Activated naive CD4-positive, alpha-beta T cell treated with anti-CD3 and anti-CD28 coated beads for 36 hours (primary cell): ENCODE data around the gene OR2AJ1. TPM values are rescaled to one million over a fixed set of nuclear protein-coding genes. Genes with fewer than 3 reads are reported as not detected.

Experiments
- CTCF ChIA-PET: fragments of 350-600 bp; sonication (Branson Sonifier 250); formaldehyde crosslinking; loops from one replicate; lab custom pipeline; 2021; ENCODE audit warnings: antibody characterized with exemption; lab: Charles Lee
- DNase-seq: peaks from one replicate; pipeline ENCODE4 v3.0.0-alpha.2; 2020
- H3K27ac Mint-ChIP-seq: one replicate; pipeline ENCODE4 v1.8.0; 2021; ENCODE audit warnings: mild to moderate bottlenecking, mixed read lengths
- H3K27me3 Mint-ChIP-seq: one replicate; pipeline ENCODE4 v1.8.0; 2021; ENCODE audit warnings: low read depth, mixed read lengths
- H3K36me3 Mint-ChIP-seq: one replicate; pipeline ENCODE4 v1.8.0; 2021; ENCODE audit warnings: low read depth, mixed read lengths
- H3K4me1 Mint-ChIP-seq: one replicate; pipeline ENCODE4 v1.8.0; 2021; ENCODE audit warnings: low read depth, mixed read lengths
- H3K4me3 Mint-ChIP-seq: one replicate; pipeline ENCODE4 v1.8.0; 2021; ENCODE audit warnings: mild to moderate bottlenecking, moderate library complexity, mixed read lengths
- H3K9me3 Mint-ChIP-seq: one replicate; pipeline ENCODE4 v1.8.0; 2021; ENCODE audit warnings: mixed read lengths
- intact Hi-C: fragments of 100-400 bp; cut with micrococcal nuclease; formaldehyde crosslinking; loops from one replicate; pipeline ENCODE4 v1.15.1; 2023
- total RNA-seq, 2 experiments: library from RNA; stranded (reverse); gene quantifications; one replicate each; pipeline ENCODE4 v1.2.3, GENCODE V29; 2021

Gene OR2AJ1
- total RNA-seq, 2 experiments from 2014 or later, result not detected

- intact Hi-C loops, result no loop called here
- Mint-ChIP-seq H3K4me3 (no peak within 1 kb of the TSS), H3K27ac (no peak within 1 kb of the TSS), H3K27me3 (no peaks in the 10 kb centered on the region), H3K36me3 (peaks cover 11% of the 10 kb centered on the region), H3K9me3 (no peaks in the 10 kb centered on the region), H3K4me1 (peaks cover 8% of the 10 kb centered on the region)
- no peak for DNase-seq
- CTCF ChIA-PET, result interaction anchor here (1.4 kb wide), 1 partner anchor 29 kb away, joined by 3 read pairs; no protein-coding TSS in a partner anchor
These were observed 40.2 kb downstream of the OR2AJ1 start, which contains the start of gene OR2AK2 for GRCh38 chr1:247964933-247965332. Gene OR2AK2 (plus strand): TSS chr1:247965233. CDS start chr1:247965377, 144 bp downstream.

DNA sequence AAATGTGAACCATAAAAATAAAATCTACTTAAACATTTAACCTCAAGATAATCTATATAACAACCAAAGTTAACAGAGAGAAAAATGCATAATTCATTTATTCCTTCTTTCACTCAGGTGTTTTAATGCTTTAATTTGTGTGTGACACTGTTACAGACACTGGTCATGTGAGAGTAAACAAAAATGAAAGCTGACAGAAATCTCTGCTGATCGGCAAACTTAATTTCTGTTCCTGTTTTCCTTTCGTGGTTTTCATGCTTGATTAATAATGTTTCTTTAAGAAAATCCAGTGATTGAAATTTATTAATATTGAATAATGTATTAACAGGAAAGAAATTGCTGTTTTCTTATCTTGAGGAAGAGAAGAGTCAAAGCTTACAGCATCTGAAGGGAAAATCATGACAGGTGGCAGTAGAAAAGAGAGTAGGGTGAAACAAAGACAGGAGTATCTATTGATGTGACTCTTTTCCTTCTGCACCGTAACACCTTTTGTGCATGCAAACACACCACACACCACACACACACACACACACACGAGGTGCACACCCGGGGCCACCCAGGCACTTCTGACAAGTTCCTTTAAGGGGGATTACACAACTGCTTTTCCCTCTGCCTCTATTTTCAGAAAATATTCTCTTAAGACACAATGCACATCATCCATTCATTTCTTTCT is 42.0 kb downstream of the OR2AJ1 start:
- Mint-ChIP-seq H3K9me3 (no peaks in the 10 kb centered on the region), H3K4me3 (no peak overlapping the region), H3K27ac (no peak overlapping the region), H3K27me3 (no peaks in the 10 kb centered on the region), H3K36me3 (peaks cover 14% of the 10 kb centered on the region), H3K4me1 (peaks cover 8% of the 10 kb centered on the region)
- CTCF ChIA-PET, result interaction anchor here (1.4 kb wide), 1 partner anchor 31 kb away, joined by 3 read pairs; no protein-coding TSS in a partner anchor
- DNase-seq, result no peak
- intact Hi-C loops, result no loop called here

Other genes with a start within 250 kb of the OR2AJ1 start
- not detected for gene OR13G1, start 245.2 kb upstream of the OR2AJ1 start, total RNA-seq
- gene OR6F1, start 208.2 kb upstream of the OR2AJ1 start, total RNA-seq, result not detected
- gene OR14K1, start 186.3 kb upstream of the OR2AJ1 start, total RNA-seq, result not detected
- not detected for gene OR14A2, start 176.7 kb upstream of the OR2AJ1 start, total RNA-seq
- gene OR1C1, start 164.3 kb upstream of the OR2AJ1 start, total RNA-seq, result not detected
- gene OR14A16, start 100.8 kb upstream of the OR2AJ1 start, total RNA-seq, result not detected
- gene OR11L1, start 83.0 kb upstream of the OR2AJ1 start, total RNA-seq, result not detected
- gene TRIM58, start 67.7 kb upstream of the OR2AJ1 start, total RNA-seq, result under 1 TPM; 0.12 to 0.17 TPM
- not detected for gene OR2W3, start 29.3 kb upstream of the OR2AJ1 start, total RNA-seq
- gene OR2T8, start 4.6 kb upstream of the OR2AJ1 start, total RNA-seq, result not detected
- under 1 TPM in 1 of 2 experiments, not detected in 1; 0.21 TPM for gene OR2L8, start 24.0 kb downstream of the OR2AJ1 start, total RNA-seq
- not detected for gene OR2AK2, start 40.3 kb downstream of the OR2AJ1 start, total RNA-seq
- not detected for gene OR2L5, start 88.8 kb downstream of the OR2AJ1 start, total RNA-seq
- gene OR2L2, start 105.2 kb downstream of the OR2AJ1 start, total RNA-seq, result not detected
- not detected for gene OR2L3, start 121.9 kb downstream of the OR2AJ1 start, total RNA-seq
- not detected for gene OR2L13, start 170.3 kb downstream of the OR2AJ1 start, total RNA-seq
- gene OR2M5, start 220.3 kb downstream of the OR2AJ1 start, total RNA-seq, result not detected
- not detected for gene OR2M2, start 249.9 kb downstream of the OR2AJ1 start, total RNA-seq